NCI-H1694 treated with DMSO at 0.1 percent for 48 hours (cell line): ENCODE data around the gene ONECUT3.

Experiments used
- DNase-seq: peaks from one replicate; lab custom pipeline; 2025; lab: John Stamatoyannopoulos, UW

The ONECUT3 gene

GRCh38 chr19:1739960-1740629 is 13.2 kb upstream of the ONECUT3 start:
- DNase-seq: no peak

DNA sequence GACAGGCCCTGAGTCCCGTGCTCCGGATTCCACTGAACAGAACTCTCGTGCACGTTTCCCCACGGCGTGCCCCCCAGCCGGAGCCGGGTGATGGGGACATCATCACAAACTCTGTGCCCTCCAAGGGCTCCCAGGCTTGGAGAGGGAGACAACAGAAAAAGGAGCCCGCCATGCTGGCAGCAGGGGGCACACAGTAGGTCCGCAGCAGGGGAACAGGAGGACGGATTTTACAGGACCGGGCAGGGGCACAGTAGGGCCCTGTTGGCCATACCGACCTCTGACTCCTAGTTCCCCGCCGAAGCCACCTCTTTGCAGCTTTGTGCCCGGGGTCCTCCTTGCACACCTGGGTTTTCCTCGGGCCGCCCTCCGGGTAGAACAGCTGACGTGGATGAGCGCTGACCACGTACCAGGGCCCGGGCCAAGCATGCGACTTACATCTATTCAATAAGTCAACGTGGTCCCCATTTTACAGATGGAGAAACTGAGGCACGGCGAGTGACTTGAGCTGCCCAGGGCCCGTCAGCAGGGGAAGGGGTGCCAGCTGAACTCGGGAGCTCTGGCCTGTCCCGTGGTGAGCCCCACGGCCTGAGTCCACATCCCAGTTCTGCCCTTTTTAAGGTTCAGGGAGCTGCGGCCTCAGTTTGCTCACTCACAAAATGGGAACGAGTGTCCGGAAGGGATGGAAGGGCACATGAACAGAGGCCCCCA is 10.2 kb upstream of the ONECUT3 start:
- DNase-seq: no peak

GRCh38 chr19:1744133-1744665 is 9.1 kb upstream of the ONECUT3 start:
- no peak for DNase-seq

DNA sequence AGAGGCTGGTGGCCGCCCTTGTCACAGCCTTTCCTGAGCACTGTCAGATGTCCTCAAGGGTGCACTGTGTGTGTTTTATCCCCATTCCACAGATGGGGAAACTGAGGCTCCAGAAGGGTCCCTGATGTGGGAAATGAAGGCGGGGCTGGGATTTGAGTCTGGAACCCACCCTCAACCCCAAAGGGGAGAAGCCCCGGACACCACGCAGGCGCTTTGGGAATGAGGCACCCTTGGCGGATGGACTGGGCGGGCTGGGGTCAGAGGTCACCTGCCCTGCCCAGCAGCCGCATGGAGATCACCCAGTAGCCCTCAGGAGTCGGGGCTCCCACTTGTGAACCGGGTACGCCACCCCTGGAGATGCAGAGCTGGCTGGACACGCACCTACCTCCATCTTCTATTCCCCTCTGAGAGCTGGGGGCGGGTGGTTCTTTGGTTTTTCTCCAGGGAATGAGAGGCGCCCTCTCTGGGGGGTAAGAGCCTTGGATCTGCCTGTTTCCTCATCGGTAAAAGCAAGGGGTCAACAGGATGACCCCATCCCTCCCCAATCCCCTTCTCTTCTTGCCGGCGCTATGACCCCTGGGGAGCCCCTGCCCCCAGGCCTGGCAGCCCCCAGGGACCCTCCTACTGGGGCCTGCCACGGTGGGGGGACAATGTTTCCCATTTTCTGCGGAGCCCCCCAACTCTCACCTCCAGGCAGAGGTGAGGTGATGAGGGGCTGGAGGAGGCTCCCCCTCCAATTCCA is 8.3 kb upstream of the ONECUT3 start:
- no peak for DNase-seq

- DNase-seq: no peak
Measured at GRCh38 chr19:1745589-1746031, 7.7 kb upstream of the ONECUT3 start.

DNA sequence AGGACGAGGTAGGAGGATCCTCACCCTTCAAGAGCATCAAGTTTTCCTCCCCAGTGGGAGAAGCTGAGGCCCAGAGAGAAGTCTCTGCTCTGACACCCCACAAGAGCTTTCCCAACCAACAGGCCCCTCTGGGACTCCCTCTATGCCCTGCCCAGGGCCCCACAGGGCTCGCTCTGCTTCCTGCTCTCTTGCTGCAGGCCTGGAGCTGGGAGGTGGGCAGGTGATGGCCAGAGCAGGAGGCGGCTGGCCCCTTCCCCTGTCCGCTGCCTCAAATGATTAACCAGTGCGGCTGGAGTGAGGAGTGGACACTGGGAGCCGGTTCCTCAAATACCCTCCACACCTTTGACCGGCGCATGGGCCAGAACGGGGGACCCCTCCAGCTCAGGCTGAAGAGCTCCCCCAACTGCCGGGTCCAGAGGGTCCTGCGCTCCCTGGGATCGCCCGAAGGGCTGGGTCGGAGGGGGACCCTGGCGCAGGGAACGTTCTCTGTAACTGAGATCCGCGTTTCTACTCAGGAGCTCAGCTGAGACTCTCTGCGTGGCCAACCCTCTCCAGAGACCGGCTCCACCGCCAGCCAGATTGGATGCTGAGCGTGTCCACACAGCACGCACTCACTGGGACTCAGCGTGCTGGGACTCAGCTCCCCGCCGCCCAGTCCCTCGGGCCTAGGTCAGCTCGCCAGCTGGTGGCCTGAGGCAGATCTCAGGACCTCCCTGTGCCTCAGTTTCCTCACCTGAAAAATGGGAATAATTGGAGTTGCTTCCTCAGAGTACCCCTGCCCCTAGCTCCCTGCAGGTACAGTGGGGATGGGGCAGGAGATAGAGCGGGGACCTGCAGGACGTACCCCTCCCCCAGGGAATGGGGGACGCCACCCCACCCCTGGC is 6.7 kb upstream of the ONECUT3 start:
- DNase-seq: no peak

- DNase-seq: no peak
Measured at GRCh38 chr19:1747285-1748114, 5.8 kb upstream of the ONECUT3 start.

DNA sequence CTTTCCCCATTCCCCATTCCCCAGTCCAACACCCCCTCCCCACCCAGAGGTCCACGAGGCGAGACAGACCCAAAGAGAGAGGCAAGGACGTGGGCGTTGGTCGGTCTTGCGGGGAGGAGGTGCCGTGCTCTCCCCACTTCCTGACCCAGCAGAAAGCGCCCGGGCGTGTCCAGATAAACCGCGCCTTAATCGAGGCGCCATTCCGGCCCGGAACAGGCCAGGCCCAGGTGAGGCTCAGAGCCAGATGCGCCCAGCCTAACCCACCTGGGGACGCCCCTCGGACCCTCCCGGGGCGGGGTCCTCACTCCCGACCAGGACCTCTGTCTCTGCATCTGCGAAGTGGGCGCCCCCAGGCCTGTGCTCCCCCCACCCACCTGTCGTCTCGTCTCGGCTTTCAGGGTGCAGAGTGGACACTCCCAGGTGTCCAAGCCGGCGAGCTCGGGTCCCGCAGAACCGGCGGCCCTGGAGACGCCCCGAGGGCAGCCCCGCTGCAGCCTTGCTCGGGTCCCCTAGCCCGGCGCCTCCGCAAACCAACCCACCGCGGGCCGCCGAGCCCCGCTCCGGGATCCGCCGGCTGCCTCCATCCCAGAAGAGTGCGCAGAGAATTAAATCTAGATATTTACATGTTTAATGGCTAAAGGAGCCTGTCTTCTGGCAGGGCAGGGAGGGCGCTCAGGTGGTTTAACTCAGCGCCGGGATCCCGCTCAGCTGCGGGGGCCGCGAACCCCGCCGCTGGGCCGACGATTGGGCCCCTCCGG is 5.0 kb upstream of the ONECUT3 start:
- DNase-seq: no peak

- no peak for DNase-seq
Measured at GRCh38 chr19:1748873-1749341, 4.4 kb upstream of the ONECUT3 start.

DNA sequence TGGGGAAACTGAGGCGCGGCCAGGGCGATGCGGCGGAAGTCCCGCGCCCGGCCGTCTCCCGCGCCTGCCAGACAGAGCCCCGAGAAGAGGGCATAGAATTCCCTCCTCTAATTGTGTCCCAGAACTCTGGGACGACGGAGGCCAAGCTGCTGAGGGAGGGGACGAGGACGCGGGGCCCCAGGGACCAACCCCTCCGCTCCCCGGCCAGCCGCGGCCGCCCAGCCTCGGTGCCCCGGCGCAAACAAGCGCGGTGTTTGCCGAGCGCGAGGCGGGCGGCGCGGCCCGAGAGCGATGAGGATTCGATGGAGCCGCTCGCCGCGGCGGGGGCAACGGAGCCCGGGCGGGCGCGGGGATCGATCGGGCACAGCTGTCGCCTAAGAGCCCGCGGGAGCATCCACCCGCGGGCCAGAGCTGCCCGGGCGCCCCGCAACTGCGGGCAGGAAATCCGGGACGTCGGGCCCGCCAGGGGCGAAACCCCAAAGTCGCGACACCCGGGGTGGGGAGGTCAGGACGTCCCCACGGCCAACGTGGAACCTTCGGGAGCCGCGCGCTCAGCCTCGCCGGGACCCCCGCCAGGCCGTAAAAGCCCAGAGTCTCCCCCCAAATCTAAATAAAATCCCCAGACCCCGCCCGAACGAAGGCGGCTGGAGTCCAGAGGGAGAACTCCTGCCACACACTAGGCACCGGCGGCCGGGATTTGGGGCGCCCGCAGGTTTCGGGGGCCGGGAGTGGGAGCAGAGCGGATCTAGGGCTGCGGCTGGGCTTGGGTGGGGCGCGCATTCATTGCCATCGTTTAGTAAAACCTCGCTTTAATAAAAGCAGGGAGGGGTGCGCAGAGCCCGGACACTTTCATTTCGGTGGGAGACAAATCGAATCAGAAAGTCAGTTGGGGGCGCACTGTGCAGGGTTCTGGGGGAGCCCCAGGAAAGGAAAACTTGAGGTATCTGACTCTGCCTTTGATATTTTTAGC is 3.6 kb upstream of the ONECUT3 start:
- DNase-seq: no peak

DNA sequence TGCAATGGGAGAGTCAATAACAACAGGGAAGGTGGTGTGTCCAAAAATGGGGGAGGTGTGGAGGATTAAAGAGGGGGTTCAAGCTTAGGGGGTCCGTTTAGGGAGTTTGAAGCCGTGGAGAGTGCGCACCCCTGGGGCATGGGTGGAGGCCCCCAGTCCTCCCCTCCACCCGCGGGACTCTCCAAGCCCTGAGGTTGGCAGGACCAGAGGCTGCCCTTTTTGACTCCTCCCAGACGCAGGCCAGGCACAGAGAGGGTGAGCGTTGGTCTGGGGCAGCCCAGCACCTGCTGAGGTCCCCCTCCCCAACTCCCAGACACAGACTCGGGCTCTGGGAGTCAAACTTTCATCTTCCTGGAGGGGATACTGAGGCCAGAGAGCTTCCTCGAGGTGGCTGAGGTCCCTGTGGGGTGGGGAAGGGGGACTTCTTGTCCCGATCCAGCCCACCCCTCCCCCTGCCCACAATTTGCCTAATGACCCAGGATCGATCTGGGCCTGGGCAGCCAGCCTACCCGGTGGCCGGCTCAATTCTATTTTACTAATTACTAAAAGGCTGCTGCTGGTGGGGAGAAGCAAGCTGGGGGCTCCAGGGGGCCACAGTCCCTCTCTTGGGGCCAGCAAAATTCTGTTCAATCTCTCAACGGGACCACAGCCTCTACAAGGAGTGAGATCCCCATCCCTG is 2.8 kb upstream of the ONECUT3 start:
- DNase-seq: no peak

GRCh38 chr19:1751367-1752008 is 1.8 kb upstream of the ONECUT3 start:
- no peak for DNase-seq

DNA sequence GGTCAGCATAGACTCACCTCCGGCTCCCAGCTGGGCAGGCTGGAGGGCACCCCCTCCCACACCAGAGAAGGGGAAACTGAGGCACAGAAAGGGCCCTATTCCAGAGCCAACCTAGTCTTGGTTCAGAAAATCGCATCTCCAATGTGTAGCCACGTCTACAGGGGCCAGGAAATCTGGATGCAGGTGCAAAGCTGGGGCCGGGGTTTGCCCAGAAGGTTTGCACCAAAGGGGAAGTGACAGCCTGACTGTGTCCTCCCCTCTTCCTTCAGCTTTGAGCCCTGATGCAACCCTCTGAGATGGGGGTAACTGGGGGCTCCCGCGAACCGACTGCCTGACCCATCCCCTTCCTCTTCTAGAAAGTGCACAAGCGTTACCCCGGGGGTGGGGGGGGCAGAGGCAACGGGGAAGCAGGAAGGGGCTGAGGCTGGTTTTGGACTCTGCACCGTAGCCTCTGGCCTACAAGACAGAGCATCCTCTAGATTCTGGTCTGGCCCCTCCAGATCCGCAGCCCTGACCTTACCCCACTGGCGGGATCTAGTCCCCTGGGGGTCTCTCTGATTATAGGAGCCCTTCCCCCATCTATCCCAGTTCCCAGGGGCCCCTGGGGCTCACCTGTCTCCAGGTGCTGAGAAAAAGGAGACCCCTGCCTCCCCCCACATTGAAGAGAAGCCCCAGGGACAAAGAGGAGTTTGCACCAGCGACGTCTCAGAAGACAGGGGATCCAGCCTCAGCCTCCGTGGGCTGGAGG is 1.1 kb upstream of the ONECUT3 start:
- no peak for DNase-seq

DNA sequence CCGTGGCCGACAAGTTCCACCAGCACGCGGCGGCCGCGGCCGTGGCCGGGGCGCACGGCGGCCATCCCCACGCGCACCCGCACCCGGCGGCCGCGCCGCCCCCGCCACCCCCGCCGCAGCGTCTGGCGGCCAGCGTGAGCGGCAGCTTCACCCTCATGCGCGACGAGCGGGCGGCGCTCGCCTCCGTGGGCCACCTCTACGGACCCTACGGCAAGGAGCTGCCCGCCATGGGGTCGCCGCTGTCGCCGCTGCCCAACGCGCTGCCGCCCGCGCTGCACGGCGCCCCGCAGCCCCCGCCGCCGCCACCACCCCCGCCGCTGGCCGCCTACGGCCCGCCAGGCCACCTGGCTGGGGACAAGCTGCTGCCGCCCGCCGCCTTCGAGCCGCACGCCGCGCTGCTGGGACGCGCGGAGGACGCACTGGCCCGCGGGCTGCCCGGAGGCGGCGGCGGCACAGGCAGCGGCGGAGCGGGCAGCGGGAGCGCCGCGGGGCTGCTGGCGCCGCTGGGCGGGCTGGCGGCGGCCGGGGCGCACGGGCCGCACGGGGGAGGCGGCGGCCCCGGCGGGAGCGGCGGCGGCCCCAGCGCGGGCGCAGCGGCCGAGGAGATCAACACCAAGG is 821 bp downstream of the ONECUT3 start:
- DNase-seq: no peak

GRCh38 chr19:1754636-1755466 is 1.5 kb downstream of the ONECUT3 start:
- DNase-seq: no peak
